ENCODE results near the gene ELP4.

GRCh38 chr11:31509051-31509428 is 527 bp upstream of the ELP4 start:
- no peak for TF ChIP-seq CTCF (IDR thresholded peaks at IDR 0.05; ENCODE audit: poor library complexity)
- TF ChIP-seq EZH2 (IDR thresholded peaks at IDR 0.05; ENCODE audit: borderline replicate concordance) = no peak
